ENCODE data around the gene PCDHGA1. TPM values are rescaled to one million over a fixed set of nuclear protein-coding genes. Genes with fewer than 3 reads are reported as not detected.
A peak's percentile ranks its signal among the peaks of the same experiment; 100 is the strongest.

The PCDHGA1 gene
- total RNA-seq, 2 experiments from 2014 or later: 0.07 TPM; not detected in 1

GRCh38 chr5:141543053-141543452 lies 212.7 kb downstream of the PCDHGA1 start:
- Mint-ChIP-seq H3K27me3 (no peaks in the 10 kb centered on the region), H3K4me3 (no peak overlapping the region), H3K36me3 (ENCODE audit: low read depth) (peaks cover 48% of the 10 kb centered on the region), H3K4me1 (ENCODE audit: low read depth) (peaks cover 4% of the 10 kb centered on the region), H3K27ac (no peak overlapping the region), H3K9me3 (peaks cover 10% of the 10 kb centered on the region)
- ATAC-seq: no peak
- intact Hi-C loops (cut with micrococcal nuclease): no loop called here
- TF ChIP-seq CTCF (IDR thresholded peaks at IDR 0.05): no peak
- no peak for DNase-seq
- POLR2A ChIA-PET: no interaction called here
- CTCF ChIA-PET: interaction anchor here (0.8 to 10.2 kb wide), 3 partner anchors 15 to 24 kb away, joined by 3 to 58 read pairs (median 4); no protein-coding TSS in a partner anchor

GRCh38 chr5:141547488-141547887 lies 217.2 kb downstream of the PCDHGA1 start:
- peaks cover 13% of the 10 kb centered on the region for H3K9me3 Mint-ChIP-seq
- no peak overlapping the region for H3K4me3 Mint-ChIP-seq
- no peak for ATAC-seq
- no peaks in the 10 kb centered on the region for H3K27me3 Mint-ChIP-seq
- H3K4me1 Mint-ChIP-seq (ENCODE audit: low read depth): peaks cover 28% of the 10 kb centered on the region
- intact Hi-C loops (cut with micrococcal nuclease): no loop called here
- ChIA-PET POLR2A (no interaction called here), CTCF (interaction anchor here (0.7 to 10.2 kb wide), 7 partner anchors 10 to 227 kb away, joined by 3 to 58 read pairs (median 4); partner anchors contain the start of genes PCDHGA10, PCDHGB3 and TAF7)
- no peak for DNase-seq
- no peak overlapping the region for H3K27ac Mint-ChIP-seq
- no peak for TF ChIP-seq CTCF (IDR thresholded peaks at IDR 0.05)
- H3K36me3 Mint-ChIP-seq (ENCODE audit: low read depth): peaks cover 60% of the 10 kb centered on the region

GRCh38 chr5:141547921-141548320 lies 217.6 kb downstream of the PCDHGA1 start:
- intact Hi-C loops (cut with micrococcal nuclease): no loop called here
- Mint-ChIP-seq H3K36me3 (ENCODE audit: low read depth) (peaks cover 61% of the 10 kb centered on the region), H3K9me3 (peaks cover 13% of the 10 kb centered on the region), H3K4me3 (no peak overlapping the region), H3K27me3 (no peaks in the 10 kb centered on the region), H3K4me1 (ENCODE audit: low read depth) (peaks cover 30% of the 10 kb centered on the region), H3K27ac (no peak overlapping the region)
- TF ChIP-seq CTCF (IDR thresholded peaks at IDR 0.05): no peak
- no peak for DNase-seq
- ATAC-seq: no peak
- CTCF ChIA-PET: interaction anchor here (0.7 to 10.2 kb wide), 6 partner anchors 10 to 228 kb away, joined by 3 to 58 read pairs (median 4); partner anchors contain the start of genes PCDHGA10, PCDHGB3 and TAF7
- POLR2A ChIA-PET: no interaction called here

GRCh38 chr5:141557681-141558136 lies 227.4 kb downstream of the PCDHGA1 start:
- POLR2A ChIA-PET: interaction anchor here (1.1 kb wide), 1 partner anchor 61 kb away, joined by 5 read pairs; the partner anchor contains the start of gene DIAPH1
- peaks cover 43% of the 10 kb centered on the region for H3K36me3 Mint-ChIP-seq (ENCODE audit: low read depth)
- no peaks in the 10 kb centered on the region for H3K27me3 Mint-ChIP-seq

More at GRCh38 chr5:141557681-141558136, 227.4 kb downstream of the PCDHGA1 start:
- Mint-ChIP-seq H3K9me3 (no peaks in the 10 kb centered on the region), H3K4me1 (ENCODE audit: low read depth) (peaks cover 20% of the 10 kb centered on the region), H3K4me3 (no peak overlapping the region), H3K27ac (peak overlapping the region; percentile 18)
- peak; percentile 87 for DNase-seq
- CTCF ChIA-PET: interaction anchor here (0.5 to 3.8 kb wide), 56 partner anchors 10 to 832 kb away, joined by 3 to 58 read pairs (median 6); partner anchors contain the start of genes PCDHB10, PCDHB12, PCDHB14 and PCDHB15
- peak; percentile 81 for ATAC-seq
- intact Hi-C loops (cut with micrococcal nuclease): loop anchor here (5.0 kb wide), 1 partner anchor 145 kb away; the partner anchor contains the start of gene PCDHGA10
- TF ChIP-seq CTCF (IDR thresholded peaks at IDR 0.05): peak; percentile 94

Measured in activated CD8-positive, alpha-beta T cell treated with anti-CD3 and anti-CD28 coated beads for 36 hours (primary cell).